Body of pancreas (tissue), 4 donors: ENCODE results near the gene CYP21A2.
"Not testable (repeated sequence)": the region's sequence is repeated elsewhere in the genome, so short reads cannot be mapped to it uniquely, and the experiment has no call there.

Experiments used
- CTCF ChIP-seq, 7 experiments: fragments of 450-650 bp in 4 of 7; fragments of 200-600 bp in 3 of 7; sonication (generic) in 3 of 7; IDR thresholded peaks; one replicate each; pipeline ENCODE4 v1.5.1; 2016 to 2019; ENCODE audit warnings: antibody characterized with exemption in 7 of 7
- POLR2A ChIP-seq, 3 donors: fragments of 450-650 bp; IDR thresholded peaks; one replicate each; pipeline ENCODE4 v1.6.1; 2016; ENCODE audit warnings: antibody characterized with exemption in 3 of 3, mild to moderate bottlenecking in 2 of 3

- TF ChIP-seq CTCF, POLR2A (IDR thresholded peaks at IDR 0.05): not testable (repeated sequence)
These were observed 11.5 kb downstream of the CYP21A2 start for GRCh38 chr6:32049736-32050135.
